NCI-H2081 (cell line): Measurements from ENCODE around the gene PTPRN2.
"Not testable (repeated sequence)": the region's sequence is repeated elsewhere in the genome, so short reads cannot be mapped to it uniquely, and the experiment has no call there.

ENCODE experiments used
- DNase-seq, 2 experiments: peaks; one replicate each; lab custom pipeline; 2025; lab: John Stamatoyannopoulos, UW

PTPRN2 gene

GRCh38 chr7:158322616-158323530 is 264.8 kb downstream of the PTPRN2 start:
- no peak for DNase-seq

DNA sequence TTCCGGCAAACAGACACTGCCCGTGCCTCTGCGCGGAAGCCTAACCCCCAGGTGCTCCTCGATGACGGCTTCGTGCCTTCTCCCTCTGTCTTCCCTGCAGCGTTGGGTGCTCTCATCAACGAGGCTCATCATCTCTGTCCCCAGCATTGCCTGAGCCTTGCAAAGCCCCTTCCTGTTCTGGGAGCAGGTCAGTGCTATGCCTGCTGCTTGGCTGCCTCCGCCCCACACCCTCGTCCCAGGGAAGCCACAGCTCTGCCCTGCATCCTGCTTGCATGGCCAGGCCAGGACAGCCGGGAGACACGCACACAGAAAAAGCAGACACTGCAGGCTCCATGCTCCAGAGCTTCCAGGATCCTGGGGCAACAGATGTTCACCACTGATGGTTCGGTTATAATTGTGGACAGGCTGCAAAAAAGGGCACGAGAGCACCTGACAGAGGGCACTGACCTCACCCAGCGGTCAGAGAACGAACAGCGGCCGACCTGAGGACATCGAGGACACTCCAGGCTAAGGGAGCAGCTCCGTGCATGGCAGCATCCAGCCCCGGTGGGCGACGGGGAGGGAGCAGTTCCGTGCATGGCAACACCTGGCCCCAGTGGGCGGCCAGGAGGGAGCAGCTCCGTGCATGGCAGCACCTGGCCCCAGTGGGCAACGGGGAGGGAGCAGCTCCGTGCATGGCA is 265.5 kb downstream of the PTPRN2 start:
- no peak for DNase-seq

DNA sequence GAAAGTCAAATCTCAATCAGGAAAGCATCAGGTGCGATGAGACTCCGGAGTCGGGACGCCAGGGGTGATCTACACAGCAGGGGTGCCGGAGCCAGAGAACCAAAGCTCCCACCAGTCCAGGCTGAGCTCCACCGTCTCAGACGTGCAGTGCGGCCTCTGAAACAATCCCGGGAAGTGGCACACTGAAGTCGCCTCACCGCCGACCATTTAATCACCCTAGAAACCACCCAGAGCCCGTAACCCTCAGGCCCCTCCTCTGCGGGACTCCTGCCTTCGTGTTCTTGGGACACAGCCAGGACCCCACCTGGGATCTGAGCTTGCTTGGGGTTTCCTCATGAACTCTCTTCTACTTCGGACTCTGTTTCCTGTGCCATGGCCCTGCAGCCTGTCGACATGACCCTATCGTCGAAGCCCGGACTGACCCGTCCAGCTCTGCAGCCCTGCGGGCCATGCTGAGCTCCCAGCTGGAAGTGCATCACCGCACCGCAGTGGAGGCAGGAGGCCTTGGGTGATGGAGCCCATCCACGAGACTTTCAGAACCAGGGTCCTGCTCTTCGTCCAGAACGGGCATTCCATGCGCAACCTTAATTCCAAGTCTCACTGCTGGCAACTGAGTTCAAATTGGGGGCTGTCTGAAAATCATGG is 266.4 kb downstream of the PTPRN2 start:
- no peak for DNase-seq

- no peak for DNase-seq
Observed at GRCh38 chr7:158320328-158320727, 267.3 kb downstream of the PTPRN2 start.

DNA sequence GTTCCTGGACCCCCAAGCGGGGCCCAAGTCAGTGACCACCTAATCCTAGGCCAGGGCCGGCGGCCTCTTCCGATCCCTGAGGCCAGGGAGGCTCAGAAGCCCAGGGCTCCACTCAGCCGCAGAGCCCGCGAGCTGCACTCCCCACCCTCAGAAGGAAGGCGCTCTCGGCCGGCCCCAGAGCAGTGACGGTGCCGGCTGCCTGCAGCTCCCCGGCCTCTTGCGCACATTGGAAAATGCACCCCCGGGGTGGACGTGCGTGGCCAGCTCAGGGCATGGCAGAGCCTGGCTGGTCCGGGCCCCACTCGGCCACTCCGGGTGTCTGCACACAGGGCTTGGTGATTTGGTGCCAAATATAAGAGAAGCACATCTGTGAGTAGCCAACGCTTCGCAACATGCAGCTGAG is 269.1 kb downstream of the PTPRN2 start:
- no peak for DNase-seq

GRCh38 chr7:158317238-158318205 is 270.1 kb downstream of the PTPRN2 start:
- peak; percentile 10 to 49 for DNase-seq

- DNase-seq = no peak
Observed at GRCh38 chr7:158316466-158317031, 271.1 kb downstream of the PTPRN2 start.

DNA sequence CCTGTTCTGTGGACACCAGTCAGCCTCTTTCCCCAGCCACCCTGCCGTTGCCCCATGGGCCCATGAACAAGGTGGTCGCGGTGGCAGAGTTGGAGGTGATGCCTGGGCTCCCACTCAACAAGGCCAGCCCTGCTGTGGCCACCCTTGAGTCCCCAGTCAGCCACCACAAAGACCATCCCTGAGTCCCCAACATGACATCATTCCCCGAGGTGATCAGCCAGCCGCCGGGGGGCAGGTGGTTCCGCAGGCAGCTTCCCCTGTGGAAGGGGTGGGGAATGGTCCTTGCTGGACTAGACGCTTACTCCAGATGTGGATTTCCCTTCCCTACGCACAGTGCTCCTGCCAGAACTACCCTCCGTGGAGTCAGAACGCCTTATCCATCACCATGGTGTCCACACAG is 271.7 kb downstream of the PTPRN2 start:
- no peak for DNase-seq

- no peak for DNase-seq
Observed at GRCh38 chr7:158315326-158315725, 272.3 kb downstream of the PTPRN2 start.

- DNase-seq = no peak
Observed at GRCh38 chr7:158314394-158314793, 273.2 kb downstream of the PTPRN2 start.

- DNase-seq = no peak
Observed at GRCh38 chr7:158313931-158314330, 273.7 kb downstream of the PTPRN2 start.

- no peak for DNase-seq
Observed at GRCh38 chr7:158312789-158313188, 274.8 kb downstream of the PTPRN2 start.

DNA sequence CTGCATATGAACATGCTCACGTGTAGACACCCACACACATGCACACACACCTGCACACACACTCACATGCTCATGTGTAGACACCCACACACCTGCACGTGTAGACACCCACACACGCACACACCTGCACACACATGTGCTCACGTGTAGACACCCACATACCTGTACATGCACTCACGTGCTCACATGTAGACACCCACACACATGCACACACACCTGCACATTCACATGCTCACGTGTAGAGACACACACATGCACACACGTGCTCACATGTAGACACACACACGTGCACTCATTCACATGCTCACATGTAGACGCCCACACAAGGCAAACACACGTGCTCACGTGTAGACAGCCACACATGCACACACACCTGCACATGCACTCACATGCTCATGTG is 275.8 kb downstream of the PTPRN2 start:
- no peak for DNase-seq

- no peak for DNase-seq
Observed at GRCh38 chr7:158310924-158311666, 276.5 kb downstream of the PTPRN2 start.

DNA sequence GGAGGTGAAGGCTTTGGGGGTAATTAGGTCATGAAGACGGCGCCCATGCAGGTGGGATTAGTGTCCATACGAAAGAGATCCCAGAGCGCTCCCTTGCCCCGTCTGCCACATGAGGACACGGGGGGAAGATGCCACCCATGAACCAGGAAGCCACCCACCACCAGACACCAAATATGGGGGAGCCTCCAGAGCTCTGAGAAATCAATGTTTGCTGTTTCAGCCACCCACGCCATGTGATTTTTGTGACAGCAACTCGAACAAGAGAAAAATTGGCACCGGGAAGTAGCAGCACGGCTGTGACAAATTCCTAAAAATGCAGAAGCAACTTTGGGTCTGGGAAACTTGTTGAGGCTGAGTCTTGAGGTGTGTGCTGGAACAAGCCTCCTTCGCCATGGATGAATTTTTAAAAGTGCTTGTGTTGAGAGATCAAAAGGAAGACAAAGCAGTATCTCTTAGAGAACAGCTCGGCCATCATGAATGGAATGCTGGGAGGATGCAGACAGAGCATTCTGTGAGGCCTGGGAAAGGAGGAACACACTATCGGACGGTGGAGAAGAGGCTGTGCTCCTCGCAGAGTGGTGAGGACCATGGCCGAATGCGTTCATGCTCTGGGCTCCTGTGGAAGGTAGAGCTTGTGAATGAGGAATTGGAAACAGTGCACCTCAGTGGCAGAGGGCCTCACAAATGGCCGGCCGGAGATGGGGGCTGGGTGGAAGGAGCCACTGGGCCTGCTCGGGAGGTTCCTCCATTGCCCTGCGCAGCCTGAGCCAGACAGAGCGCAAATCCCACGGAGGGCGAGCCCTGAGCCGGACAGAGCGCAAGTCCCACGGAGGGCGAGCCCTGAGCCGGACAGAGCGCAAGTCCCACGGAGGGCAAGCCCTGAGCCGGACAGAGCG is 277.5 kb downstream of the PTPRN2 start:
- no peak for DNase-seq

GRCh38 chr7:158308001-158308400 is 279.6 kb downstream of the PTPRN2 start:
- no peak for DNase-seq

- not testable (repeated sequence) for DNase-seq
Observed at GRCh38 chr7:158304072-158304471, 283.6 kb downstream of the PTPRN2 start.

DNA sequence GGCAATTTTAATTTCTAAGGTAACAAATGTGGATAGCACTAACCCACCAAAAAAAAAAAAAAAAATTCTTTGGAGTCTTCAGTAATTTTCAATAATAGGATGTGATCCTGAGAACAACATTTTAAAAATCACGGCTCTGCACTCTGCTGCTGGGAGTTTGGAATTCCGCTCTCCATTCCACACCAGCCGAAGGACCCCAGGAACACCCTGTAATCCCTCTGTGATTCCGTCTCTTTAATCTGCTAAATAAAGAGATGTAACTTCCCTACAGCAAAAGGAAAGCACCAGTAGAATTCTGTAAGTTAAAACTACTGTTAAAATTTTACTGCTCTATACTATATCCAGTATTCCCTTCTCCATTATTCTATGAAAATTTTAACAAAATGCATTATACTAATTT is 284.5 kb downstream of the PTPRN2 start:
- DNase-seq = no peak

DNA sequence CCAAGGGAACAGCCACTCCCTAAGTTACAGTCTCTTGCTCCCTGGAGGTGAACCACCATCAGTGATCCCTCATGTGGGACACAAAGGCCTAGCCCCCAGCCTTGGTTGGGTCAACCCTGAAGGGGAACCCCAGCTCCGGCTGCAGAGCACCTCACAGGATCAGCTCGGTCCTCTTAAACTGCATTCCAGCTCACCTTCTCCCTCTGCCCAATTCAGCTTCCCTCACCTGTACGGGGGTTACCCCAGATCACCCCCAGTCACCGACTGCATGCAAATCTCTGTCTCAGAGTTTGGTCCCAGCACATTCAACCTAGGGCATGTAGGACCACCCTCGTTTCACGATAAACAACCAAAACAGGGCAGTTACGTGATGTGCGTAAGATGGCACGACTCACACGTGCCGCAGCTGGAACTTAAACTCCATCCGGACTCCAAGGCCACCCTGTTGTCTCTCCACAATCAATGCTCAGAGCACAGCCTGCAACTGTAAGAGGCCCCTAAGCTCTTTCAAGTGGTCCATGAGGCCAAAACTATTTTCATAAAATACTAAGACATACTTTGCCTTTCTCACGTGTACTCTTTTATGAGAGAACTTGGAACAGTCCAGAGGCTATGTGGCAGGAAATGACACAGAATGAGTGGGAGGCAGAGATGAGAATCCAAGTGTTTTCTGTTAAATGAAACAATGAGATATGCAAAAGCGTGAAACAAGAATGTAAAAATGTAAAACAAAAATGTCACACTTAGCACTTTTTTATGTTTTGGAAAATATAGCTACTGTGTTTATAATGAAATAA is 285.2 kb downstream of the PTPRN2 start:
- no peak for DNase-seq
